Inferior parietal cortex (tissue), 1 donor: Measurements from ENCODE around the gene CDH6.

Experiments used
- DNase-seq: peaks from one replicate; pipeline ENCODE4 v3.0.0-alpha.2; 2016; ENCODE audit errors: extremely low spot score

The CDH6 gene

DNA sequence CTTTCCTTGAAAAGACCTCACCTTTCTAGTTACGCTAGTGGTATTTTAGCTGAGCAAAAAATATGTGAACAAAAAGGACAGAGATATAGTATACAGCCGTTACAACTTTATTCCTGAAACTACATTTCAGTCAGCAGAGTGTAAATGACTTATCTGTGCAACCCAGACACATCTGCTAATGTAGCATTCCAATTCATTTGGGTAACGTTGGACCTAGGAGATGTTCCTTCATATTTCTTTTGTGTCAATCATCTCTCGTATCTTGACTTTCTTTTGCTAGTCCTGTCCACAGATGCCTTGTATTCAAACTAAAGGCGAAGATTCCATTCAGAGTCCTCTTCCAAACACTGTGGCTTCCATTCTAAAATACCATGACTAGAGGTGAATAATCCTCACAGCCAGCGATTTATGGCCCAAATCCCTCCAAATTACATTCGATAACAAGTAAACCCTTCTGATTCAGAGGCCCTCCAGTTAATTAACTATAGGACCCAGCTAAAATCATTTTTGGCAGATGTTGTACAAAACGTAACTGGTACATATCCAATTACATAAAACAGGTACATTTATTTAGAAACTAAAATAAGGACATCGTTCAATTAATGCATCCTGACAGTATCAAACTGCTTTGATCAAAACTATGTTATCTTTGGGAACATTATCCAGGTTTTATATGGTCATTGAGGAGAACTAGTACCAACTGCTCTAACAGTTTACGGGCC lies 182.7 kb downstream of the CDH6 start:
- DNase-seq = no peak

DNA sequence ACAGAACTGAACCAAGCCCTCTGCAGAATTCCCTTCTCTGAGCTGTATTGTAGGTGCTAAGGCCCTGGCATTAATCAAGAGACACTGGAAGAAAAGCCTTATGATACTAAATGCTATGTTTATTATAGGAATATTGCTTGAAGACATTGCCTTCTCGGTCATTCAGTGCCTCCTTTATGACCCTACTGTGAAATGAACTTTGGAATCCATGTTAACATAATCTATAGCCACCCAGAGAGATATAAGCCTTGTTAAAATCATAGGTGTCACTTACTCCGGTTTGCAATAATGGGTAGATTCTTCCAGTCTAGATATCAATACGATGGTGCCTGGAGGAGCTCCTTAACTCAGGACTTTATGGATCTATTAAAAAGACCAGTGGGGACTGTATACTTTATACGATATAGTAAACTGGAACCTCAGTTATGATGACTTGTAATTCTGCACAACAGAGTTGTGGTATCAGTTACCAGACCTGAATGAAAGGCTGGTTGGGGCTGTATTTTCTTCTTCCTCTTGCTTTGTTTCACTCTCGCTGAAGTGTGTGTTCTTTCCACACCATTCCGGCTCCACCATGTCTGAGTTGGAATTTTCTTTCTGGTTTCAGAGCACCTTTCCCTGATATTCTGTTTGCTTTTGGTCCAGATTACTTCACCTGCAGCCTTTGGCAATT lies 183.9 kb downstream of the CDH6 start:
- DNase-seq = no peak

DNA sequence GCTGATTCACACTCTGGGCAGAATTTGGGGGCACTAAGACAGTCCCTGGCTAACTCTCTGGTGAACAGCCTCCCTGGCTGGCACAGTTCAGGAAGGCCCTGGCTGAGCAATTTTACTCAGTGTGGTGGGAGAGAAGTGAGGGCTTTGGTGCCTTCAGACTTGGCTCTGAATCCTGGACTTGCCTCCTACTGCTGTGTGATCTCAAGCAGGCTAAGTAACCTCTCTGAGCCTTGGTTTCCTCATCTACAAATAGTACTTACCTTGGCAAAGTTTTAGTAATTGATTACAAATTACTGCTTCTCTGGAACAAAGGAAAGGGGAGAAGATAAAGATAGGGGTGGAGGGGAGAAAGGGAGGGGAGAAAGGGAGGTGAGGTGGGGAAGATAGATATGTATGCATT lies 184.7 kb downstream of the CDH6 start:
- no peak for DNase-seq
